ENCODE results near the gene NUDCD3.
A peak's percentile ranks its signal among the peaks of the same experiment; 100 is the strongest.
"Not testable (repeated sequence)": the region's sequence is repeated elsewhere in the genome, so short reads cannot be mapped to it uniquely, and the experiment has no call there.

Gene NUDCD3

GRCh38 chr7:44445986-44446671 lies 44.3 kb downstream of the NUDCD3 start:
- no peak for DNase-seq

GRCh38 chr7:44441079-44441478 lies 49.4 kb downstream of the NUDCD3 start:
- DNase-seq, result no peak

GRCh38 chr7:44440577-44441078 lies 49.8 kb downstream of the NUDCD3 start:
- DNase-seq, result no peak

GRCh38 chr7:44439926-44440325 lies 50.5 kb downstream of the NUDCD3 start:
- no peak for DNase-seq

- DNase-seq, result no peak
These were observed 51.6 kb downstream of the NUDCD3 start for GRCh38 chr7:44438816-44439215.

- no peak for DNase-seq
These were observed 56.3 kb downstream of the NUDCD3 start for GRCh38 chr7:44434201-44434600.

- no peak for DNase-seq
These were observed 57.0 kb downstream of the NUDCD3 start for GRCh38 chr7:44433255-44434022.

- no peak for DNase-seq
These were observed 58.0 kb downstream of the NUDCD3 start for GRCh38 chr7:44432381-44432977.

GRCh38 chr7:44431091-44431608 lies 59.3 kb downstream of the NUDCD3 start:
- DNase-seq, result peak; percentile 9

GRCh38 chr7:44430054-44430453 lies 60.4 kb downstream of the NUDCD3 start:
- DNase-seq, result no peak

- DNase-seq, result not testable (repeated sequence)
These were observed 65.7 kb downstream of the NUDCD3 start for GRCh38 chr7:44424762-44425161.

GRCh38 chr7:44416941-44417340 lies 73.5 kb downstream of the NUDCD3 start:
- DNase-seq, result no peak

GRCh38 chr7:44415510-44415909 lies 74.9 kb downstream of the NUDCD3 start:
- no peak for DNase-seq

- no peak for DNase-seq
These were observed 75.4 kb downstream of the NUDCD3 start for GRCh38 chr7:44415047-44415446.

- no peak for DNase-seq
These were observed 79.2 kb downstream of the NUDCD3 start for GRCh38 chr7:44411306-44411705.

GRCh38 chr7:44408596-44408995 lies 81.9 kb downstream of the NUDCD3 start:
- no peak for DNase-seq

GRCh38 chr7:44403775-44404174 lies 86.7 kb downstream of the NUDCD3 start:
- no peak for DNase-seq

GRCh38 chr7:44403176-44403759 lies 87.2 kb downstream of the NUDCD3 start:
- no peak for DNase-seq

- DNase-seq, result no peak
These were observed 87.9 kb downstream of the NUDCD3 start for GRCh38 chr7:44402401-44403060.

- DNase-seq, result no peak
These were observed 88.8 kb downstream of the NUDCD3 start for GRCh38 chr7:44401692-44402091.

- DNase-seq, result no peak
These were observed 90.4 kb downstream of the NUDCD3 start for GRCh38 chr7:44400033-44400511.

GRCh38 chr7:44398953-44399574 lies 91.4 kb downstream of the NUDCD3 start:
- no peak for DNase-seq

Data from effector CD4-positive, alpha-beta T cell (primary cell).